GM19099 (cell line): ENCODE data around the gene LRRK2.

Experiments used
- POLR2A ChIP-seq: IDR thresholded peaks from 3 replicates; pipeline ENCODE4 v1.6.1; 2011; ENCODE audit warnings: low read depth; ENCODE audit not compliant: insufficient read length; ENCODE audit errors: extremely low read depth

Gene LRRK2

DNA sequence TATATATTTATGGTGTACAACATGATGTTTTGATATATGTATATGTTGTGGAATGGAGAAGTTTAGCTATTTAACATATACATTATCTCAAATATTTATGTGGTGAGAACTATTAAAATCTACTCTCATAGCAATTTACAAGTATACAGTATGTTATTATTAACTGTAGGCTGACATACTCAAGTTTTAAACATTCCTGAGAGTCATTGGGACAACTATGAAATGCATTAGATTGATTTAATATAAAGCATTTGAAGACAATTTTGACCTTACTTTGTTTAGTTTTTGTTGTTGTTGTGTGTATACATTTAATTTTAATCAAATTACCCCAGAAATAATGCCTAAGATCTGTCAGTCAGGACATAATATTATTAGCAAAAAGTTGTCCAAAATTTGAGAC is 99.5 kb downstream of the LRRK2 start:
- TF ChIP-seq POLR2A: no peak

DNA sequence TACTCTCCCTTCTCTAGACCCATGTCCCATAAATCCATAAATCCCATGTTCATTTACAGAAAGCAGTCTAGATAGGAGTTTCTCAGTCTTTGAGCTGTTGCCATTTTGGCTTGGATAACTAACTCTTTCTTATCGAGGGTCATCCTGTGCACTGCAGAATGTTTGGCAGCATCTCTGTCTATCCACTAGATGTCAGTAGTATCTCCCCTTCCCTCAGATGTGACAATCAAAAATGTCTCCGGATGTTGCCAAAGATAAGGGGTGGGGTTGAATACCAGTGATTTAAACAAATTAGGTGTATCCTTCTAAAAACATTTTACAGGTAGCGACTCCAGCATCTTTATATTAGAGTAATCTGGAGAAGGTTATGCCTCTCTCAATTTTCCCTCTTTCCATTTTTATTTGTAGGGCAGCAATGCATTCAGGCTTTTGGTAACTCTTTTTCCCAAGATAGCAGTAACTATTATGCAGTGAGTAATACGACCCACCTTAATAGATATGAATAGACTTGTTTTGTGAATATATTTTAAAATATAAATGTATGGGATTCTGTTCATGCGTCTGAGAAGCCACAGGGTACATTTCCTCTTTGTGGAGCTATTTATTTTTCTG is 100.7 kb downstream of the LRRK2 start:
- TF ChIP-seq POLR2A: no peak

DNA sequence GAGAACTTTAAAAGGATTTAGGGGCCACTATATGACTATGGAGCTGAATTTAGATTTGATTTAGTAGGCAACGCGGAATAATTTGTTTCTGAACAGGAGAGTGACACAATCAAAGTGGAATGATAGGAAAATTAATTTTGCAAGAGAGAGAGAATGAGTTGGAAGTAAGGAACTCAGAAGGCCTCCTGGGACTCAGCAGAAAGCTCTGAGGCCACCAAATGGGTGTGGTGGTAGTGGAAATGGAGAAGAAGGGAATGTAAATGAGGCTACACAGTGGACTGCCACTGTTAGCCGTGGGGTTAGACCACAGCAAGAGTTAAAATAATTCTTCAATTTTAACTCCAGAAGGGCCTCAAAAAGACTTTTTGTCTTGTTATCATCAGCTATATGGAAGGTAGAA is 102.7 kb downstream of the LRRK2 start:
- TF ChIP-seq POLR2A: no peak

DNA sequence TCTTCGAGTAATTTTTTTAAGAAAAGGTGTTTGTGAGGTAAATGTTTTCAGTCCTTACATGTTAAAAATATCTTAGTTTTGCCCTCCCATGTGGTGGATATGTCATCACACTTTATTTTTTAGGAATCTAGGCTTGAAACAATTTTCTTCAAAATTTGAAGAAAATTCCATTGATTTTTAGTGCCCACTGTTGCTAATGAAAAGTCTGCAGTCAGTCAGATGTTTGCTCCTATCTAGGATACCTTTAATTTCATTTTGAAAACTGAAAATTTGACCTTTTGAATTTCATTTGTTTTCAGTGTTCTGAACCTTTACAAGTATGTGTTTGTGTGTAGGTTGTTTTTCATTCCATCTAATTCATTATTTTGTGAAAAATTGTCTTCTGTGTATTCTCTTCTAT is 105.4 kb downstream of the LRRK2 start:
- TF ChIP-seq POLR2A: no peak

DNA sequence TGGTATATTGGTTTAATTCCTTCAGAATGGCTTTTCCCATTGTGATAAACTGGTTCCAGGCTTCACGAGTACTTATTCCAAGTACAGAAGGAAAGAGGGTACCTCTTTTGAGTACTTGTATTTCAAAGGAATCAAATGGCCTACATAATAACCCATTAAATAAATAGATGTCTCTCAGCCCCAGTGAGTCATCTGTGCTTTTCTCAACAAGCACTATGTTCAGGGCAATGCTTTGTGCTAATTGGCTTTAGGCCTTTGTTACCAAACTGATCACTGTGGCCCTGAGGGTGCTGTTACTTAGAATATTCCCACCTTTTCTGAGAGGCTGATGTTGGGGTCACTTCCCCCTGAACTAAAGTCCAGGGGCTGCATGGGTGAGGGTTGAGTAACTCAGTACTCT is 107.1 kb downstream of the LRRK2 start:
- TF ChIP-seq POLR2A: no peak

DNA sequence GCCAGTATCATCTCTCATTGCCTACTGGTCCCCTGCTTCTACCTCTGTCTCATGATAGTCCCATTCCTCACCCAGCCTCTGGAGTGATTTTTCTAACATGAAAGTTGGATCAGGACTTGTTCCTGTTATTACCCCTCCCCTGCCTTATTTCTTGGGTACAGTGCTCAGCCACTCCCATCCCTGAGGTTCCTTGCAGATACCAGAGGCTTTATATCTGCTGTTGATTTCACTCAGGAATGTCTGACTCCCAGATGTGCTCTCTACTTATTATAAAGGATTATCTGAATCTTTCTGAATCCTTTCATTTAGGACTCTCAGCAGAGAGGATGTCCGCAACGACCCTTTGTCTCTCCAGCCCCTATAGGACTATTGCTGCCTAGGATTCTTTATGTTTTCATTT is 111.2 kb downstream of the LRRK2 start:
- no peak for TF ChIP-seq POLR2A

DNA sequence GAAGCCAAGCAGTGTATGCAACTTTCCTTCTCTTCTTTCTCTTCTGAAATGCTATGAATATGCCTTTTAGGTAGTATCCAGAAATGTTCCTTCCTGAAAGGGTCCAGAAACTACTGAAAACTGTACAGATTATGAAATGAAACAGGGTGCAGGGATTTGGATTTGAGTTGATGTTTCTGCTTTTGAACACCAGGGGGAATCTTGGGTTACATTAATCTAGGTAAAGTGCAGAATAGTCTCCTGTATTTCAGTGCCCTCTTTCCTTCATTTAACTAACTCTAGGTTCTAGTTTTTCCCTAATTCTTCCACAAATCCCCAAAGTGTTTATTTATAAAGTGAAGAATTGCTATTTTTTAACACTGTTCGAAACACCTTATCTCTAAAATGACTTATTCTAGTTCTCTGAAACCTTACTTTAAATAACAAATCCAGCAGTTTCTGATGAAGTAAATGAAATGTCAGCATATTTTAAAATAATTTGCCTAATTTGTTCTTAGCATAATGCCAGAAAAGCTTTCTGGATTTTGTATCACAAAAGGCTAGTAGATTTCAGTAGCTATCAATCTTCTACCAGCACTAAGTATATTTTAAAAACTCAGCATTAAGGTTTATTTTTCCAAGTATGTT is 111.9 kb downstream of the LRRK2 start:
- no peak for TF ChIP-seq POLR2A

DNA sequence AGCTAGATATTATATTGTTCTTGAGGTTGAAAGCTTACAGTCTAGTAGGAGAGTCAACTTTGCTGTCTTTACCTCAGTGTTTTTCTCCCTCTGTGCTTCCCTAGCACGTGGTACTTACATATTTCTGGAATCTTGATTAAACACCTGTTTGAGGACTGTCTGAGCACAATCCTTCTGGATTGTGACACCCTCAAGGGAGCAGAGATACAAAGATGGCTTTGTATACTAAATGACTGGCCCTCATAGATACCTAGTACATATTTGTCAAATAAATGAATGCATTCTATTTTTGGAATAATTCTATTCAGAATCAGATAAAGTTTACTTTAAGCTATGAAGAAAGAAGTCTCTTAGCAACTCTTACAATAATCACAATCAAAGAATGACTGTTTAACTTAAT is 113.3 kb downstream of the LRRK2 start:
- TF ChIP-seq POLR2A: no peak

DNA sequence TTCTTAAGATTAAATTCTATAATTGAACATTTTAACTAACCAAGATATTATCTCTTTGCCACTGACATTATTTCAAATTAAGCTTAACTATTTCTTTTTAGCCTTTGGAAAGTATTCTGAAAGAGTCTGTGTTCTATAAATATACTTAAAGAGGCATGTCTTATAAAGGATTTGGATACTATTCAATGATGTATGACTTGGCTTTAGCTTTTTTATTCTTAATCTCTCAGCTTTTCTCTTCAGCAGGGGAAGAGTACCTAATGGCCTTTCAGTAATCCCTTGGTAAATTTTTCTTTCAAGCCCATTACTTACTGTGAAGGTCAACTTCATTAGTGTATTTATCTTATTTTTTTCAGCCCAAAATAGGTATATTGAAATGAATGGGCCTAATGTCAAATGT is 113.8 kb downstream of the LRRK2 start:
- no peak for TF ChIP-seq POLR2A

DNA sequence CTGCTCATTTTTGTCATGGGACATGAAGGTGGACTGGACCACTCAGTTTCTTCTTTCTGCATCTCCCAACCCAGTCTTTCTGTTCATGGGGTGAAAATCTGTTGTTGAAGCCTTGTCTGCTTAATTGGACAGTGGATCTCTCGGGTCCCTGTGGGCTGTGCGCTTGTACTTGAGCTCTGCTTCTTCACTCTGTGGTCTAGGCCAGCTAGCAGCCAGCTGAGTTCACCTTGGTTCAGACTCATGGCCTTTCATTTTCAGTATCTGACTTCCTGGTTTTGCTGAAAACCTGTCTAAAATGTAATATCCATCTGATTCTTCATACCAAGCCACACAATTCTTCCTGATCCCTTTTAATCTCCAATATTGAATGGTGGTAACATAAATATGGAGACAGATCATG is 117.2 kb downstream of the LRRK2 start:
- TF ChIP-seq POLR2A: no peak

DNA sequence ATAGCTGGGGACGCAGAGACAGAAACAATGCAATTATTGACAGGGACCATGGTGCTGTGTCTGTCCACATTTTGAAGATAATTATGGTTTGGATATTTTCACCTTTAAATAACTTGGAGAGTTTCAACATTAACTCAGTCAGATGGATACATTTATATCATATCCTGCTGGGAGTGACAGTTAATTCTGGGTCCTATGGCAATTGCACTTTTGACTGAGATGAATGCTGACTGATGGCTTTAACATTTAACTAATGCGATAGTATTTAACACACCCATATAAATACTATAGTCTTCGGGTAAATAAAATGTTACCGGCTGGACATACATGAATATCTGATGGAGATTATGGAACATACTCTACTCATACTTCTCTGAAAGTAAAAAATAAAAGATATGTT is 118.3 kb downstream of the LRRK2 start:
- TF ChIP-seq POLR2A: no peak

DNA sequence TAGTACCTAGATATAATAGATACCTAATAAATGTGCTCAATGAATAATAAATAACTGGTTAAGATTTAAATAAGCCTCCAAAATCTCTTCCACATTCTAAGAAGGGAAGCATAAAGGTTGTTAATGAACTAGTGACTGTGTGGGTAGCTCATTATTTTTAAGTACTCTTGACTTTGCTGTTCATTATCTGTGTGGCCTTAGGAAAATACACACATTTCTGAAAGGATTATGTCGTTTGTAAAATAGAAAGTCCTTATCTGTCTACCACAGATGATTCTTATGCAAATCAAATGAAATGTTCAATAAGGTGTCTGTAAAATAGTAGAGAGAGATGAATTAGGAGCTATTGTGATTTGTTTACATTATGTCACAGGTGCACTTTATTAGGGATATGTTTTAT is 119.5 kb downstream of the LRRK2 start:
- no peak for TF ChIP-seq POLR2A

DNA sequence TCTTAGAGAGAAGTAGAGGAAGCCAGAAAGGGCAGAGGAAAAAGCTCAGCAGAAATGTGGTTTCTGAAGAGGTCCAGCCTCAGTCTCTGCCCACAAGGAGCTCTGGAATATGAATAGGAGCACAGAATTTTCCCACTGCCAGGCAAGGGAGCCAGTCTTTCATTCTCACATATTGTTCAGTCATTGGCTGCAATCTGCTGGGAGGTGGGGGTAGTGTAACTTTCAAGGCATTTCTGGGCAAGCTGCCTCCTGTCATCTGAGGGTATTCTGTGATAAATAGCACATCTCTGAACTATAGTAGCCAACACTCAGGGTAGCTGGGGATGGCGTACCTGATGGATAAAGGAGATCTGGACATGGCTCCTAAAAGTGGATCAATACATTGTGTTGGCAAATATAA is 127.2 kb downstream of the LRRK2 start:
- no peak for TF ChIP-seq POLR2A

DNA sequence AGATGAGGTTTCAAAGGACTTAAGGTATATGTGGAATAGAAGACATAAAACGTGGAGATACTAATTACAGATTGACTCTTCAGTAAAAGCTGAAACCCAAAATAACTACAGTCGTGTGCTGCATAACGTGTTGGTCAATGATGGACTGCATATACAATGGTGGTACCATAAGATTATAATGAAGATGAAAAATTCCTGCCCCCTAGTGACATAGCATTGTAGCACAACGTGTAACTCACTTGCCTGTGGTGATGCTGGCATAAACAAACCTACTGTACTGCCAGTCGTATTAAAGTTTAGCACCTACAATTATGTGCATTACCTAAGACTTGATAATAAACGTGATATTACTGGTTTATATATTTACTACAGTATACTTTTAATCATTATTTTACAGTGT is 150.3 kb downstream of the LRRK2 start:
- no peak for TF ChIP-seq POLR2A

DNA sequence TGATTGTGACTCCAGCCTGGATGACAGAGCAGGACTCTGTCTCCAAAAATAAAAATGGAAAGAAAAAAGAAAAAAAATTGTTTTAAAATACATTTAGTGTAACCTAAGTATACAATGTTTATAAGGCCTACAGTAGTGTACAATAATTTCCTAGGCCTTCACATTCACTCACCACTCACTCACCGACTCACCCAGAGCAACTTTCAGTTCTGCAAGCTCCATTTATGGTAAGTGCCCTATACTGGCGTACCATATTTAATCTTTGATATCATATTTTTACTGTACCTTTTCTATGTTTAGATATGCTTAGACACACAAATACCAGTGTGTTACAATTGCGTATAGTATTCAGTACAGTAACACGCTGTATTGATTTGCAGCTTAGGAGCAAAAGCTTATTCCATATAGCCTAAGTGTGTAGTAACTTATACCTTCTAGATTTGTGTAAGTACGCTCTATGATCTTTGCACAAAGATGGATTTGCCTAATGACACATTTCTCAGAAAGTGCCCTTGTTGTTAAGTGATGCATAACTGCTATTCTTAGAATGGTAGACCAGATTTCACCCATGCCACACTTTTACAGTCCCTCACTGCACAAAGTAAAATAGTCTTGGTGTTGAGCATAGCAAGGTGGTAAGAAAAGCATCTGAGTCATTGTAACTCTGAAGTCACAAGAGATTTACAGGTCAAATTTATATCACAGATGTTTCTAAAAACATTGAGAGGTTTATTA is 151.9 kb downstream of the LRRK2 start:
- TF ChIP-seq POLR2A: no peak

DNA sequence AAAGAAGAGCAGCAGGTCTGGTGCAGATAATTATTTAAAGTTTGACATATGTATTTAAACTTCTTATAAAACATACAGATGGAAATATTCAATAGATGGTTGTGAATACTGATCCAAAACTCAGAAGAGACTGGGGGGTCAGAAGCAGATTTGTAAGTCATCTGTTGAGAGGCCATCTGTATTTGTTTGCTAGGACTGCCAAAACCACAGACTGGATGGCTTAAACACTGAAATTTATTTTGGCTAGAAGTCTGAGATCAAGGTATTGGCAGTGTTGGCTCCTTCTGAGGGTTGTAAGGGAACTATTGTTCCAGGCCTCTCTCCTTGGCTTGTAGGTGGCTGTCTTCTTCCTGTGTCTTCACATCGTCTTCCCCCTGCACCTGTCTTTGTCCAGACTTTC is 153.9 kb downstream of the LRRK2 start:
- no peak for TF ChIP-seq POLR2A

DNA sequence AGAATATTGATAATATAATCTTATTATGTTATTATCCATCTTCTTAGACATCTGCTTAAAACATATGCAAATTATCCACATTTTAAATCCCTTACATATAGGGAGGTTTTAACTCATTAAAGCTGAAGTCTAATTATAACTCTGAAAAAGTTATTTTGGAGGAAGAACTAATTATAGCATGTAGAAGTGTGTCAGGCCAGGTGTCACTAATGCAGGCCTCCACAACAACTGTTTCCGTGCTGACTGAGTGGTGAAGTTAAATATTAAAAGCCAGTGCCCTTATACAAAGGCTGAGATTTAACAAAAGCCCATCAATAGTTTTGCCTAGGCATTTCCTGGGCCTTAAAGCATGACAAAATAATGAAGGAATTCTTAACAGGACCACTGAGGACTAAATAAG is 157.4 kb downstream of the LRRK2 start:
- TF ChIP-seq POLR2A: no peak

DNA sequence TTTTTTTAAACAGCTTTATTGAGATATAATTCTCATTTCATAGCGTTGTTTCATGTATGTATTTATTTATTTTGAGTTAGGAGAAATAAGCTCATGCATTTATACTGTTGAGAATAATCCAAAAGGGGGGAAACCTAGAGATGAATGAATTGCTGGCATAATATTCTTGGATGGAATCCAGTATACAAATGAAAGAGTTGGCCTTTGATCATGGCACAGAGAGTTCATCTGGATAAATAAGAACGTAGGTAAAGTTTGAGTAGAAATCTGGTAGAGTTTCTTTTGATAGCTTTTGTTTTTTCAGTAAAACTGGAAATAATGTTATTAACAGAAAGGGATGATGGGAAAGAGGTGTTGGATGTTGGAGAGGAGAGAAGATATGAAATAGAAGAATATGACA is 166.2 kb downstream of the LRRK2 start:
- no peak for TF ChIP-seq POLR2A
